GM10248 (cell line): ENCODE data around the gene TRIP6.
"Not testable (repeated sequence)": the region's sequence is repeated elsewhere in the genome, so short reads cannot be mapped to it uniquely, and the experiment has no call there.

Source experiments
- CTCF ChIA-PET: fragments of 300-600 bp; sonication (Branson Sonifier 250); formaldehyde crosslinking; extraction: SDS; loops from one replicate; lab custom pipeline; 2021; ENCODE audit warnings: antibody characterized with exemption; lab: Yijun Ruan, JAX
- POLR2A ChIA-PET: fragments of 350-650 bp; sonication (Branson Sonifier 250); formaldehyde crosslinking; extraction: SDS; loops from one replicate; lab custom pipeline; 2020; ENCODE audit warnings: antibody characterized with exemption; lab: Yijun Ruan, JAX
- DNase-seq: peaks from one replicate; pipeline ENCODE4 v3.0.0; 2012; ENCODE audit errors: extremely low spot score
- CTCF ChIP-seq: IDR thresholded peaks from 2 replicates; pipeline ENCODE4 v1.5.1; 2012; ENCODE audit warnings: mild to moderate bottlenecking, low read depth; ENCODE audit errors: extremely low read depth, missing control alignments, control extremely low read depth

Gene TRIP6

GRCh38 chr7:100854146-100854895 is 12.9 kb upstream of the TRIP6 start:
- no peak for DNase-seq
- POLR2A ChIA-PET, result no interaction called here
- CTCF ChIA-PET, result interaction anchor here (1.0 to 7.7 kb wide), 5 partner anchors 10 to 161 kb away, joined by 3 to 188 read pairs (median 4); partner anchors contain the start of gene POP7
- TF ChIP-seq CTCF, result no peak

- CTCF ChIA-PET, result interaction anchor here (1.5 to 5.2 kb wide), 4 partner anchors 9 to 162 kb away, joined by 3 to 77 read pairs (median 8); partner anchors contain the start of gene POP7
Measured at GRCh38 chr7:100854899-100855298, 12.3 kb upstream of the TRIP6 start.

GRCh38 chr7:100855515-100855914 is 11.7 kb upstream of the TRIP6 start:
- ChIA-PET CTCF (interaction anchor here (1.3 to 3.2 kb wide), 2 partner anchors 55 to 337 kb away, joined by 3 to 13 read pairs; no protein-coding TSS in a partner anchor), POLR2A (interaction anchor here (0.5 kb wide), 1 partner anchor 14 kb away, joined by 6 read pairs; no protein-coding TSS in a partner anchor)
- DNase-seq, result no peak
- TF ChIP-seq CTCF, result no peak

More at GRCh38 chr7:100854899-100855298, 12.3 kb upstream of the TRIP6 start:
- POLR2A ChIA-PET, DNase-seq: not testable (repeated sequence)

- ChIA-PET POLR2A (no interaction called here), CTCF (interaction anchor here (1.3 to 3.2 kb wide), 2 partner anchors 57 to 336 kb away, joined by 3 to 13 read pairs; no protein-coding TSS in a partner anchor)
- TF ChIP-seq CTCF, result no peak
- DNase-seq, result no peak
Measured at GRCh38 chr7:100856871-100857282, 10.3 kb upstream of the TRIP6 start.

GRCh38 chr7:100859856-100860255 is 7.3 kb upstream of the TRIP6 start:
- ChIA-PET POLR2A (no interaction called here), CTCF (no interaction called here)
- no peak for DNase-seq
- no peak for TF ChIP-seq CTCF

GRCh38 chr7:100860702-100861615 is 6.2 kb upstream of the TRIP6 start:
- DNase-seq, result no peak
- ChIA-PET POLR2A (no interaction called here), CTCF (interaction anchor here (1.3 to 1.6 kb wide), 2 partner anchors 8 to 62 kb away, joined by 4 read pairs; partner anchors contain the start of gene SLC12A9)
- TF ChIP-seq CTCF, result no peak
